ENCODE results near the gene HYDIN. TPM values are rescaled to one million over a fixed set of nuclear protein-coding genes. Genes with fewer than 3 reads are reported as not detected.
A peak's percentile ranks its signal among the peaks of the same experiment; 100 is the strongest.

Gene HYDIN
- total and polyA plus RNA-seq, 8 donors: 2.1 to 6.6 (median 3.9) TPM

DNA sequence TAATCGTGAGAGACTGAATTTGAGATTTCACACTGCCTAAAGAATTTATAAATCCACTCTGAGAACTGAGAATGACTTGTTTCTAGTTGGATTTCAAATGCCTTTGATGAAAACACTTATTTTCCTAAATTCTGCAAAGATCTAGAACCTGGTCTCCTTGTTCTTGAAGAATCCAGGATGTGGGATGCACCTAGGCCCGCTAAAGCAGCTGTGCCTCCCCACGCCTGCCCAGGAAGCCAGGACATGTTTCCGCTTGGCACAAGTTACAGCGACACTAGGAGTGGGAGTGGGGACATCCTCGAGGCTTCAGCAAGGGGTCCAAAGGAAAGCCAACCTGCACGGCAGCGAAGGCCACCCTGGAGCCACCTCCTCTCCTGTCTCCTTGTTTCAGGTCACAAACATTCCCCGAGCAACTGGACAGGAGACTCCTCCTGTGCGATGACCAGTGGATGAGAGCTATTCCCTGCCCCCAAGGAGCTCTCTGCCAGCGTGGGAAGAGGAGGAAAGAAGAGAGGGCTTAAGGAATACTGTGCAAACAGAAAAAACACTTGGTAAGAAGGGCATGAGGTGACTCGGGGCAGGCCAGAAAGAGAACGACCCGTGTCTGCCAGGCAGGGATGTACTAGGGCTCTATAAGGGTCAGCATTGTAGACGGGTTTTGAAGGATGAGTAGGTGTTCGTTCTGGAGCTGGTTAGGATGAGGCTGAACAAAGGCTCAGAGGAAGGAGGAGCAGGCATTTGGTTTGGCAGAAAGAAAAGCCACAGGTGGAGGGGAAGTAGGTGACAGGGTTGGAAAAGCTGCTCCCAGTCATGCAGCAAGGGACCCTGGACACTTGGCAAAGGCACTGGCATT is 440.7 kb downstream of the HYDIN start:
- H3K27ac ChIP-seq: no peak overlapping the region
- no peaks in the 10 kb centered on the region for H3K9me3 ChIP-seq
- H3K36me3 ChIP-seq: peaks cover 0 to 12% (median 4%) of the 10 kb centered on the region in 3 donors
- WGBS, 2 donors: 84 to 90% methylated on average over 16 of the region's 16 CpGs
- DNase-seq: no peak
- intact Hi-C loops (cut with DNase I): no loop called here
- TF ChIP-seq, protein P1, sequence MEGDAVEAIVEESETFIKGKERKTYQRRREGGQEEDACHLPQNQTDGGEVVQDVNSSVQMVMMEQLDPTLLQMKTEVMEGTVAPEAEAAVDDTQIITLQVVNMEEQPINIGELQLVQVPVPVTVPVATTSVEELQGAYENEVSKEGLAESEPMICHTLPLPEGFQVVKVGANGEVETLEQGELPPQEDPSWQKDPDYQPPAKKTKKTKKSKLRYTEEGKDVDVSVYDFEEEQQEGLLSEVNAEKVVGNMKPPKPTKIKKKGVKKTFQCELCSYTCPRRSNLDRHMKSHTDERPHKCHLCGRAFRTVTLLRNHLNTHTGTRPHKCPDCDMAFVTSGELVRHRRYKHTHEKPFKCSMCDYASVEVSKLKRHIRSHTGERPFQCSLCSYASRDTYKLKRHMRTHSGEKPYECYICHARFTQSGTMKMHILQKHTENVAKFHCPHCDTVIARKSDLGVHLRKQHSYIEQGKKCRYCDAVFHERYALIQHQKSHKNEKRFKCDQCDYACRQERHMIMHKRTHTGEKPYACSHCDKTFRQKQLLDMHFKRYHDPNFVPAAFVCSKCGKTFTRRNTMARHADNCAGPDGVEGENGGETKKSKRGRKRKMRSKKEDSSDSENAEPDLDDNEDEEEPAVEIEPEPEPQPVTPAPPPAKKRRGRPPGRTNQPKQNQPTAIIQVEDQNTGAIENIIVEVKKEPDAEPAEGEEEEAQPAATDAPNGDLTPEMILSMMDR (IDR thresholded peaks at IDR 0.05): no peak
- no peaks in the 10 kb centered on the region for H3K4me1 ChIP-seq
- ATAC-seq: no peak
- no peak for FAIRE-seq
- no peak overlapping the region for H3K4me3 ChIP-seq
- no peaks in the 10 kb centered on the region for H3K27me3 ChIP-seq

DNA sequence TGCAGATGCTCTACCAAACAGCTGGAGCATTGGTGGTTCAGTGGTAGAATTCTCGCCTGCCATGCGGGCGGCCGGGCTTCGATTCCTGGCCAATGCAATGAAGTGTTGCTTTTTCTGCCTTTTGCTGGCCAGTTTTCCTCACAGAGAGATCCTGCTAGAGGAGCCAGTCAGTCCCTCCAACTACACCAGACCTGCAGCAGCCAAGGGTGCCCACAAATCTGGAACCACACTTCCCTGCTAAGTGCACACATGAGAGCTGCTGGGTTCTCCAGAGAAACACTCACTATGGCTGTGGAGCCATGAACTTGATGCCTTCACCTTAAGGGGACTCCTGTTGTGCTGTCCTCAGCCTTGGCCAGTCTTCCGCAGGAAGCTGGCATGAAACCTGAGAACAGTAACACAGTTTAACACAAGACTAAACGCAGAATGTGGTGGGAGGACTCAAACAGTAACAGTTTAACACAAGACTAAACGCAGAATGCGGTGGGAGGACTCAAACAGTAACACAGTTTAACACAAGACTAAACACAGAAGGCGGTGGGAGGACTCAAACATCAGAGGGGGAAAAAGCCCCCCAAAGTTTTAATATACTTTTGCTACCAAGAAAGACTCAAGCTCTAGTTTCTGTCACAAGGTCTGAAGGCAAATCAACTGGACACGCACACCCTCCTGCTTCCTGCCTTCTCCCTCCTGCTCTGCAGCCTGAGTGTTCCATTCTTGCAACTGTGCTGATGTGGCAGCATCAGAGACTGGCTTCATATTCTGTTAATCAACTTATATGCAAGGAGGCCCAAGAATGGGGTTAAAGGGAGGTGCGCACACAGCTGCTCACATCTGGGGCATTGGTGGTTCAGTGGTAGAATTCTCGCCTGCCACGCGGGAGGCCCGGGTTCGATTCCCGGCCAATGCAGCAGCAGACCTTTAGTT is 441.6 kb downstream of the HYDIN start:
- no peaks in the 10 kb centered on the region for H3K27me3 ChIP-seq
- intact Hi-C loops (cut with DNase I): no loop called here
- H3K36me3 ChIP-seq: peaks cover 0 to 20% (median 13%) of the 10 kb centered on the region in 3 donors
- H3K4me3 ChIP-seq: no peak overlapping the region
- no peaks in the 10 kb centered on the region for H3K9me3 ChIP-seq
- H3K27ac ChIP-seq: no peak overlapping the region
- FAIRE-seq (no peak), DNase-seq (peak in 1 of 6 donors; percentile 21), ATAC-seq (peak in 1 of 4 donors; percentile 36)
- H3K4me1 ChIP-seq: no peaks in the 10 kb centered on the region
- TF ChIP-seq, protein P1 (IDR thresholded peaks at IDR 0.05): no peak
- 86 to 87% methylated on average over 18 of the region's 18 CpGs for WGBS, 2 donors

DNA sequence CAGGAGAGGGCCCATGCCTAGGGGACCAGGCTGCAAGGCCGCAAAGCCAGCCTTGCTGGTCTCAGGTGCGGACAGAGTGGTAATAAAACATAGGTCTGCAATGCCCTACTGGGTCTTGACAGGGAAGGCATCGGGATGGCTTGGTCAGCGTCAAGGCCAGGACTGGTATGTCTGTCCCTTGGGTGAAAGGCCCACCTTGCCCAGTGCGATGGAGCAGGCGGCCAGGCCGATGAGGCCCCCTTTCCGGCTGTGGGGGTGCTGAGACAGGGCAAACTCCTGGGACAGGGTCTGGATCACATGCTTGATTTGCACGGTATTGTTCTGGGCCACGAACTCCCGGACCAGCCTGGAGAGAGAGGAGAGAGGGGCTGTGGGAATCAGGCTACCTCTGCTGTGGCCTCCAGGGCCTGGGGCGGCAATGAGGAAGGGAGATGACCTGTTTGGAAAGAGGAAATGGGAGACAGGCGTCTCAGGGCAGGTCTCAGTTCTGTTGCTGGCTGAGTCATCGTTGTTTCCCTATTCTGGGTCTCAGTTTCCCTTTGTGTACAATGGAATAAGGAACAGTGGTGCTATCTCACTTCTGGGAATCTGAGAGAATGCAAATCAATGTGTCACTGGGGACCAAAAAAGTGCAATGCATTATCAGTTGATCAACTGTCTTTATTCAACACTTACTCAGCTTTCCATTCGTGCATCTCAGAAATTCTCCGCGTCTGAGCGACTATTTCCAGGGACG is 444.3 kb downstream of the HYDIN start:
- TF ChIP-seq, protein P1 (IDR thresholded peaks at IDR 0.05): no peak
- Histone ChIP-seq H3K4me1 (no peaks in the 10 kb centered on the region), H3K27ac (no peak overlapping the region), H3K4me3 (no peak overlapping the region), H3K9me3 (no peaks in the 10 kb centered on the region), H3K27me3 (no peaks in the 10 kb centered on the region), H3K36me3 (peaks cover 0 to 47% (median 37%) of the 10 kb centered on the region in 3 donors)
- ATAC-seq (no peak), DNase-seq (no peak), FAIRE-seq (no peak)
- WGBS, 2 donors: 92 to 95% methylated on average over 19 of the region's 19 CpGs
- intact Hi-C loops (cut with DNase I): no loop called here

DNA sequence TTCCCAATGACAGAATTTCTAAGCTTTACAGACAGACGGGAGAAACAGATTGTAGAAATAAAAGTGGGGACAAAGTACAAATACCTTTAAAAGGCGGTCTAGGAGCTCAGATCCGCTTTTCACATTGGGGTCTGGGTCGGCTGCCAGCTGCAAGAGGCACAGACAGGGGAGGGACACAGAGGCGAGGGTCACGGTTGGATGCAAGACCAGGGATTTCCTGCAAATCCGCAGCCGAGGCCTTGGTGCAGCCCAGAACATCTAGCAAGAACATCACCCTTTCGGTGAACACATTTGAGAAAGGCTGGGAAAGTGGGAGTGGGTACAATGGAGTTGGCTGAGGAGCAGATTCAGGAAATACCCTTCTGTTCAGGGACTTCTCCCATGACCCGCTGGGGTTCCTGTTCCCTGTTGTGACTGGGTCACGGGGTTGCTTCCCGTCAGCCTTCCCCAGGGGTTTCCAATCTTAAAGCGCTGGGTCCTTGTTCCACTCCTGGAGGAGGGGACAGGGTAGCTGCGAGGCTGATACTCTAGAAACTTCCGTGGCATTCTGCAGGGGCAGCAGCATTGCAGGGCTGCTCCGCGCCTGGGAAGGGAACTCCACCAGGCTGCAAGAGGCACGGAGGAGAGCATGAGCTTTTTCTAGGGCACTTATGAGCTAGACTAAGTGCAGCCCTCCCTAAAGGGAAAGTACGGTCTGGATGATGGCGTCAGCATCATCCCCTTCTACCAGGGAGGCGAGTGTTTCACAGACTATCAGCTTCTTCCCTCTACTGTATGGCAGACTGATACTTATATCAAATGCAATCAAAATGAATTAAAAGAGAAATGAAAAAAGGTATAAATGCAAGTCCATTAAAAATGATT is 445.6 kb downstream of the HYDIN start:
- H3K4me1 ChIP-seq: no peaks in the 10 kb centered on the region
- FAIRE-seq: no peak
- intact Hi-C loops (cut with DNase I): no loop called here
- TF ChIP-seq, protein P1 (IDR thresholded peaks at IDR 0.05): no peak
- H3K9me3 ChIP-seq: no peaks in the 10 kb centered on the region
- H3K27ac ChIP-seq: no peak overlapping the region
- H3K36me3 ChIP-seq: peaks cover 0 to 57% (median 44%) of the 10 kb centered on the region in 3 donors
- ATAC-seq: no peak
- no peaks in the 10 kb centered on the region for H3K27me3 ChIP-seq
- DNase-seq: no peak
- no peak overlapping the region for H3K4me3 ChIP-seq
- WGBS, 2 donors: 94% methylated on average over 21 of the region's 21 CpGs
